Nucleus accumbens (tissue), 56 donors: Measurements from ENCODE around the gene S1PR2.
"Not testable (repeated sequence)": the region's sequence is repeated elsewhere in the genome, so short reads cannot be mapped to it uniquely, and the experiment has no call there.

ENCODE experiments used
- DNase-seq, 56 donors: peaks; one replicate each; lab custom pipeline; 2025; lab: John Stamatoyannopoulos, UW

Gene S1PR2

DNA sequence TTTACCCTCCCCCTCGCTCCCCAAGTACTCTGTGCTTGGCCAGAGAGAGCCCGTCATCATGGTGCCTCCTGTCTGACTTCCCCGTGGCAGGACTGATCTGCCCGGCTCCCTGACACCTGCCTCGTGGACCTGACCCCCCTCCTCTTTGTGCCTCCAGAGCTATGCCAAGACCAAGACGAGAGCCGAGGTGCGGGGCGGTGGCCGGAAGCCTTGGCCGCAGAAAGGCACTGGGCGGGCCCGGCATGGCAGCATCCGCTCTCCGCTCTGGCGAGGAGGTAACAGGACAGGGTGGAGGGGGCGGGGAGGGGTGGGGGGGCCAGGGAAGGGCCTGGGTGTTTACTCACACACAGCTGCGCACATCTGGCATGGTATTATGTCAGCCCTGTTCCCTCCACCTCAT is 25.4 kb upstream of the S1PR2 start:
- DNase-seq: no peak

DNA sequence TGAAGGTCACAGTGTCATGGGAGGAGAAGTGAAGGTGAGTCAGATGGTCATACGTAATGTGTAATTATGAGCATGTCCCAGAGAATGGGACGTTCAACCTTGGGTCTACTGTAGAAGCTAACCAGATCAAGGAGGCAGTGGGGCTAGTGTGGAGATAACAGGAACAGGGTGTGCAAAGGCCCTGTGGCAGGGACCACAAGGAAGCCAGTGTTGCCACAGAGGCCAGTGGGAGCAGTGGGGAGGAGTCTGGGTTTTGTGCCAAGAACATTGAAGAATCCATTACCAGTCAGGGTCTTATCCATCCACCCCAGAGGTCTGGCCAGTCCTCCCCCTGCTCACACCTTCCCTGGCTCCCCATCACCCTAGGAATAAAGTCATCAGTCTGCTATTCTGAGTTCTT is 24.2 kb upstream of the S1PR2 start:
- DNase-seq: no peak

DNA sequence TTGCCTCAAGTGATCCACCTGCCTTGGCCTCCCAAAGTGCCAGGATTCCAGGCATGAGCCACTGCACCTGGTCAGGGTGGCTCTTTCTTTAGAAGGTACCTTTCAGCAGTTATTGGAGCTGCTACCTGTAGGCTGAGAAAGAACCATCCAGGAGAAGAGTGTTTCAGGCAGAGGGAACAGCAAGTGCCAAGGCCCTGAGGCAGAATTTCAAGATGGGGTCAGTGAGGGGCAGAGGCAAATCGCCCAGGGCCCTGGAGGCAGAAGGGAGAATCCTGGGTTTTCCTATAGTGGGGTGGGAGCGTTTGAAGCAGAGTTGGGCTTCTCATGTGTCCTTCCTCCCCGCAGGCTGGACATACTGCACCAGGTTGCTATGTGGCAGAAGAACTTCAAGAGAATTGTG is 23.1 kb upstream of the S1PR2 start:
- no peak for DNase-seq

DNA sequence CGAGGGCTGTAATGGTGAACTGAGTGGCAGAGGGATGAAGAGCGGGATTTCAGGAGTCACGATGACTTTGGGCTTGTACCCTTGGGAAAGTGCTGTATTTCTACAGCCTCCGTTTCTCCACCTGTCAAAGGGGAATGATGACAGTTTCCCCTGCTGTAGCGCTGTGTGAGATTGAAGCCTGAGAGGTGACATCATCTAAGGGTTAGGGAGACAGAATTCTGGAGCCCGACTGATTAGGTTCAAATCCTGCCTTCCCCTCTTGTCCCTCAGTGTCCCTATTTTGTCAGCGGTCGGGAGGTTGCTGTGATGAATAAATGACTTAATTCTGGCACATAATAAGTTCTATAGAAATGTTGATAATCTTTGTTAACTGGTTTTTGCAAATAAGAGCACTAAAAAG is 21.6 kb upstream of the S1PR2 start:
- DNase-seq: no peak

DNA sequence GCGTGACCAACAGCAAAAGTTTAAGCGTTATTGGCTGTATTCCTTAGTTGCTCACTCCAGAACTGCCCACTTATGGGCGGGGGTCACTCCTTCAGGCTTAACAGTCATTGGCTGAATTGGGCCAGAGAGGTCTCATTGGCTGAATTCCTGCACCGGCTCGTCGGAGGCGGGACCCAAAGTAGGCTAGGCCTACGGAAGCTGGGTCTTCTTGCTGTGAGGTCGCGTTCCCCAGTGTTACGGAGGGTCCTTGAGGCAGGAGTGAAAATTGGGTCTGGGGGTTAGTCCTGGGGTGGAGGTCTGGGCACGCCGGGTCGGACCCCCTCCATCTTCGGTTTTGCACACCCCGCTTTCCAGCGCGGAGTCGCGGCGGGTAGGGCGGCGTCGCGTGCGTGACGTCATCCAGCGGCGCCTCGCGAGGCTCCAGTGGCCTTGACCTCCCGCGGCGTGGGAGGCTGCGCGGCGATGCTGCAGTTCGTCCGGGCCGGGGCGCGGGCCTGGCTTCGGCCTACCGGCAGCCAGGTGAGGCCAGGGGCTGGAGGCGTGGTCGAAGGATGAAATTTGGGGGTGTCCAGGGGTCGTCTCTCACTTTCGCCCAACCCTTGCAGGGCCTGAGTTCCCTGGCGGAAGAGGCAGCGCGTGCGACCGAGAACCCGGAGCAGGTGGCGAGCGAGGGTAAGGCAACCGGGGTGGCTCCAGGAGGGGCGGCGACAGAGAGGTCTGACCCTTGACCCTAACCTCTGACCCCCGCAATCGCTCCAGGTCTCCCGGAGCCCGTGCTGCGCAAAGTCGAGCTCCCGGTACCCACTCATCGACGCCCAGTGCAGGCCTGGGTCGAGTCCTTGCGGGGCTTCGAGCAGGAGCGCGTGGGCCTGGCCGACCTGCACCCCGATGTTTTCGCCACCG is 20.9 kb upstream of the S1PR2 start, which contains the start of gene MRPL4:
Gene MRPL4 (plus strand): TSS at position 423 of the 903 bp plus-strand sequence. CDS start 40 bp downstream, at position 463.
- DNase-seq: peak; percentile 72 to 99 (median 94)

DNA sequence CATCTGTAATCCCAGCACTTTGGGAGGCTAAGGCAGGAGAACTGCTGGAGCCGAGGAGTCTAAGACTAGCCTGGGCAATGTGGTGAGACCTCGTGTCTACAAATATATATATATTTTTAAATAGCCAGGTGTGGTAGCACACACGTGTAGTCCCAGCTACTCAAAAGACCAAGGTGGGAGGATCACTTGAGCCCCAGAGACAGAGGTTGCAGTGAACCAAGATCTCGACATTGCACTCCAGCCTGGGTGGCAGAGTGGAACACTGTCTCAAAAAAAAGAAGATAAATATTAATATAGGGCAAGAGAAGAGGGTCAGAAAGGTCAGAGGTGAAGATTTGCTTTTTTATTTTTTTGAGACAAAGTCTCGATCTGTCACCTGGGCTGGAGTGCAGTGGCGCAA is 15.4 kb upstream of the S1PR2 start:
- no peak for DNase-seq

DNA sequence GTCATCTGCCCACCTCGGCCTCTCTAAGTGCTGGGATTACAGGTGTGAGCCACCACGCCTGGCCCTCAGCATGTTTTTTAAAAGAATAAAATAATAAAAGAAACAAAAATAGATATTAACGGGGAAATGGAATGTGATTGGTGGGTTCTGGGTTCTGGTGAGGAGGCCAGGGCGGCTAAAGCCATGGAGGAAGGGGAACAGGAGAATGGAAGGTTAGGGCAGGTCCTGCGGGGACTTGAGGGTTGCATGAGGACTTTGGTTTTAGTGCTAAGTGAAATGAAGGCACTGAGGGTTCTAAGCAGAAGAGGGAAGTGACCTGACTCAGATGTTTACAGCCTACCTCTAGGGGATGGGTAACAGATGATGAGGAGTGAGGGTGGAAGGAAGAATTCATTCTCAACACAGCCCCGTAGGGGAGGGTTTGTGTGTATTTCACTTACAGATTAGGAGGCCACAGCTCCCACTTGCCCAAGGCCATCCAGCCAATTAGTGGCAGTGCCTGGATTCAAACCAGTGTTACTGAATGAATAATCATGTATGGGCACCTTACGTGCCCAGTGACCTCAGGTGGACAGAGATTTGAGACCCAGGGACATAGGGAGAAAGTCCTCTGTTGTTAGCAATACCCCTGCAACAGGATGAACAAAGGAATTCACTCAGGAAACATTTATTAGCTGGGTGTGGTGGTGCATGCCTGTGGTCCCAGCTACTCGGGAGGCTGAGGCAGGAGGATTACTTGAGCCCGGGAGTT is 14.2 kb upstream of the S1PR2 start:
- DNase-seq: no peak

DNA sequence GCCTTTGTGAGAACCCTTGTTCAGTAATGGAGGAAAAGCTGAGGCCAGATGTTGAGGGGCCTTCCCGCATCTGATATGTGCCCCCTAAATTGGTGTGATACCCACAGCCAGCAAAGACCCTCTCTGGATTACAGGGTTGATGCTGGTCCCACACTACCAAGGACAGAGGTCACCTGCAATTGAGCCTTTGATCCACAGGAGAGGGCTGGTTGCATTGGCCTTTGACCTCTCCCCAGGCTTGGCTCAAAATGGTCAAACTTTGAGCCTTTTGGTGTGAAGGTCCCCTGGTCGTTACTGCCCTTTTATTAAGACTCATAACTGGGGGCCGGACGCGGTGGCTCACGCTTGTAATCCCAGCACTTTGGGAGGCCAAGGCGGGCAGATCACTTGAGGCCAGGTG is 12.5 kb upstream of the S1PR2 start:
- DNase-seq: no peak

DNA sequence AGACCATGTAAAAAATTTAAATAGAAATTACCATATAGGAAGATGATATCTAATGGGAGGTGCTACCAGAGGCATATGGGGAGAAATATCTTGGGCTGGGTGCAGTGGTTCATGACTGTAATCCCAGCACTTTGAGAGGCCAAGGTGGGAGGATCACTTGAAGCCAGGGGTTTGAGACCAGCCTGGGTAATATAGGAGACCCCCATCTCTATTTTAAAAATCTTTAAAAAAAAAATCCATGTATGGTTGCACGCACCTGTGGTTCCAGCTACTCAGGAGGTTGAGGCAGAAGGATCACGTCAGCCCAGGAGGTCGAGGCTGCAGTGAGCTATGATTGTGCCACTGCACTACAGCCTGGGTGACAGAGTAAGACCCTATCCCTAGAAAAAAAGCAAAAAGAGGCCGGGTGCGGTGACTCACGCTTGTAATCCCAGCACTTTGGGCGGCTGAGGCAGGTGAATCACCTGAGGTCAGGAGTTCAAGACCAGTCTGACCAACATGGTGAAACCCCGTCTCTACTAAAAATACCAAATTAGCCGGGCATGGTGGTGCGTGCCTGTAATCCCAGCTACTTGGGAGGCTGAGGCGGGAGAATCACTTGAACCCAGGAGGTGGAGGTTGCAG is 10.8 kb upstream of the S1PR2 start:
- DNase-seq: not testable (repeated sequence)

DNA sequence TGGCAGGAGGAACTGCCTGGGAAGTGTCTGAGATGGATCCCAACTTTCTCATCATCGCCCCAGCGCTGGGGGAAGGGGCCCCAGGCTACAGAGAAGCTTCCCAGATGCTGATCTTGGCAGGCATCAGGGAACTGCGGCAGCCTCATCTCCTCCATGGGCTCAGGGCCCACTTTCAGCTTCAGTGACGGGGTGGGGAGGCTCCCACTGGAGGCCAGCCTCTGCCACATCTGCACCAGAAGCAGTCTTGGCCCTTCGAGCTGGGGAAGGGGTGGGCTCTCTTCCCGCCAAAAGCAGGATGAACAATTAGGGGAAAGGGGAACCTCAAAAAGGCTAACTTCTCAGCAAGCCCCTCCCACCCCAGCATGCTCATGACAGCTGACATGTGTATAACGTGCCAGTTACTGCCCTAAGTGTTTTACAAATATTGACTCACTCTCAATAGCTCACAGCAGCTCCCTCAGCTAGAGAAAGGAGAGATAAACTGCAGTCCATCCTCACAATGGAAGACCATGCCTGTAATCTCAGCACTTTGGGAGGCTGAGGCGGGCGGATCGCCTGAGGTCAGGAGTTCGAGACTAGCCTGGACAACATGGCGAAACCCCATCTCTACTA is 7.1 kb upstream of the S1PR2 start:
- no peak for DNase-seq

DNA sequence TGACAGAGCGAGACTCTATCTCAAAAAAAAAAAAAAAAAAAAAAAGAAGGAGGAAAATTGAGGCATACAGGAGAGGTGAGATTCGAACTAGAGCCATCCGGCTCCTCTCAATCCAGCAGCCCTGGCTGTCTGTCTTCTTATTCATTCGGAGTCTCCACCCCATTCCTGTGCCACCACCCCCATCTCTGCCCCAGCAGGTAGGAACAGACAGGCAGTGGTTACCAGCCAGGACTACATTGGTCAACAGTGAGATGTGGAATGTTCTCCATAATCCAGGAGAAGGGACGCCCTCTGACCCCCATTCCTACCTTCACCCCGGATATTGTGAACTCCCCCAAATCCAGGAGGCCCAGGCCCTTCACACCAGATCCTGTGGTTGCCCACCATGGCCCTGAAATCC is 6.6 kb upstream of the S1PR2 start:
- no peak for DNase-seq

DNA sequence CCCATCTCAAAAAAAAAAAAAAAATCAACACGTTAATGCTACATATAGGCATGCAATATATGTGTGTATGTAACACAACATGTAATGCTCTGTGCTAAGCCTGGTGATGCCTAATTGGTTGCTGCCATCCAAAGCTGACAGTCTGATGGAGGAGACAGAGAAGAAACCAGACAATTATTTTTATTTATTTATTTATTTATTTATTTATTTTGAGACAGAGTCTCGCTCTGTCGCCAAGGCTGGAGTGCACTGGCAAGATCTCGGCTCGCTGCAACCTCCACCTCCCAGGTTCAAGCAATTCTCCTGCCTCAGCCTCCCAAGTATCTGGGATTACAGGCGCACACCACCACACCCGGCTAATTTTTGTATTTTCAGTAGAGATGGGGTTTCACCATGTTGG is 4.3 kb upstream of the S1PR2 start:
- DNase-seq: not testable (repeated sequence)

DNA sequence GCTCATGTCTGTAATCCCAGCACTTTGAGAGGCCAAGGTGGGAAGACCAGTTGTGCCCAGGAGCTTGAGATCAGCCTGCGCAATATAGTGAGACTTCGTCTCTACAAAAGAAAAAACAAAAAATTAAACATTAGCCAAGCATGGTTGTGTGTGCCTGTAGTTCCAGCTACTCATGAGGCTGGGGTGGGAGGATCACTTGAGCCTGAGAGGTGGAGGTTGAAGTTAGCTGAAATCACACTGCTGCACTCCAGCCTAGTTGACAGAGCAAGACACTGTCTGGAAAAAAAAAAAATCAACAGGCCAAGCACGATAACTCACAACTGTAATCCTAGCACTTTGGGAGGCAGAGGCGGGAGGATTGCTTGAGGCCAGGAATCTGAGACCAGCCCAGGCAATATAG is 3.9 kb upstream of the S1PR2 start:
- no peak for DNase-seq

DNA sequence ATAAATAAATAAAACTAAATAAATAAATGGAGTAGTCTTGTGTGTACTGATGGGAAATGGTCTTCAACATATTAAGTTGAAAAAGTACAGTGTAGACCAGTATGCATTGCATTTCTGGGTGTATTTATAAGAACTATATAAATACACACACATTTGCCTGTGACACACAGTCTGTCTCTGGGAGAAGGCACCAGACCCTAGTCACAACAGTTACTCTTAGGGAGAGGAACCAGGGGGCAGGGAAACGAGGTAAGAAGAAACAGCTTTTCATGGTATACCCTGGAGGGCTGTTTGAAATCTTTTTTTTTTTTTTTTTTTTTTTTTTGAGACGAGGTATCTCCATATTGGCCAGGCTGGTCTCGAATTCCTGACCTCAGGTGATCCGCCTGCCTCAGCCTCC is 2.8 kb upstream of the S1PR2 start:
- no peak for DNase-seq

DNA sequence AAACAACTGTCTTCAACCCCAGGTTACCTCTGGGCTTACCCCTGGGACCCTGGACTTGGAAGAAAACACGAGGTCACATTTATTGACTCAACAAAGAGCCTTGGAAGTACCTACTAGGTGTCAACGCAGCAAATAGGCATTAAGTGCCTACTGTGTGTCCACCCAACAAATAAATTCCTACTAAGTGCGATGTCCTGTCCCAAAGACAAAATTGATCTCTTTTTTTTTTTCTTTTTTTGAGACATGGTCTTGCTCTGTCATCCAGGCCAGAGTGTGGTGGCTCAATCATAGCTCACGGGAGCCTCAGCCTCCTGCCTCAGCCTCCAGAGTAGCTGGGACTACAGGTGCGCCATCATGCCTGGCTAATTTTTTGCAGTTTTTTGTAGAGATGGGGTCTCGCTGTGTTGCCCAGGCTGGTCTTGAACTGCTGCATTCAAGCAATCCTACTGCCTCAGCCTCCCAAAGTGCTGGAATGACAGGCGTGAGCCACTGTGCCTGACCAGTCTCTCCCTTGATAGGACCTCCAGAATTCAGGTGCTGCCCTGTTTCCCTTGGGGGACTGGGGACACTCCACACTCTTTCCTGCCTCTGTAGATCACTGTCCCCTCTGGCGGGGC is 589 bp upstream of the S1PR2 start:
- DNase-seq: no peak

DNA sequence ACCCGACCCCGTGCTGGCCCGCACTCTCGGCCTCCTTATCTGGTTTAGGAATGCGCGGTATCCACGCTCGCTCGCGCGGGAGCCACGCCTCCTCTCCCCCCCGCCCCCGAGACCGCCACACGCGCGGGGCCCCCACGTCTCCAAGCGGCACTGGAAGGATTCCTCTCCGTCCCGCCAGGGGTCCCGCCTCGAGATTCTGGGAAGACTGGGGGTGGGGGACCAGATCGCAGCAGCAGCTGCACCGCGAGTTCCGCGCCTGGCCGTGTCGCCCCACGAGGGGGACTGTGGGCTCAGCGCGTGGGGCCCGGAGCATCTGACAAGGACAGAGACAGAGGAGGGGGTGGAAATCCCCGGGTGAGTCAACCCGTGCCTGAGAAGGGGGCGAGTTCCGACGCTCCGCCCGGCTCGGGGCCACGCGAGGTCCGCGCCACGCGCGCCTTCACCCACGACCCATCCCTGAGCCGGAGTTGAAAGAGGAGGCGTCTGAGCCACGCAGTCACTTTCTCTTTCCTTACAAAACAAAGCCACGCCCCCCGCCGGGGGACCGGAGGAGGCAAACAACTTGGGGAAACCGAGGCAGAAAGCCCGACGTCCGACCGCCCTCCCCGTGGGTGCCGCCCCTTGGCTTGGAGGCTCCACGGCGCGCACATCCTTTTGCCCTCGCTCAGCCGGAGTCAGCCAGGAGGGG is 814 bp downstream of the S1PR2 start:
- DNase-seq: peak in 16 of 56 donors; percentile 5 to 67 (median 28)

DNA sequence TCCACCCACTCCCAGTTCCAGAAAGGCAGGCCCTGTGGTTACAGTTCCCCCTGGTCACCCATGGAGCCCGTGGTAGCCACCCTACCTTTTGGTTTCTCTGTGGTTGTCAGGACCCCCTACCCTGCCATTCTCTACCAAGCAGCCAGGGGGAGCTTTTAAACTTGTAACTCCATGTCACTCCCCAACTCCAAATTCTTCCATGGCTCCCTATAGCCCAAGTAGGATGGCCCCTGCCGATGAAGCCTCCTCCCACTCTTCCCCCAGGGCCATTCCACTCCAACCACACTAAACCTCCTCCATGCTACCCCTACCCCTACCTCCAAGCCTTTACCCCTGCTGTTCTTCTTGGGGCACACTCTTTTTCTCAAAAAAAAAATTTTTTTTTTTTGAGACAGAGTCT is 2.2 kb downstream of the S1PR2 start:
- DNase-seq: no peak

DNA sequence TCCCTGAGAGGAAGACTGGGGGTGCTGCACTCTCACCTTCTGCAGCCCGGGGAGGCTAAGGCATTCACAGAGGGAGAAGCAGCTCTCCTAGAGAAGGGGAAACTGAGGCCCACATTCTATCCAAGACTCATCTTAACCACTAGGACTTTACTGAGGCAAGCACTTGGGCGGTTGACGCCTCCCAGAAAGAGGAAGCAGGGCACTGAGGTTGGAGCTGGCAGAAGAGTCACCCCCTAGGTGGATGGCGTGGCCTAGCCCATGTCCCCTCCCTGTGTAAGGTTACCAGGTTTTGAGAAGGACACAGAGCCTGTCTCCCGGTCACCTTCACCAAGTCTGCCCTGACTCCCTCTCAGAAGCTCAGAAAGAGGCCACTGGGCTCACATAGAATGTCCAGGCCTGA is 2.7 kb downstream of the S1PR2 start:
- DNase-seq: no peak

DNA sequence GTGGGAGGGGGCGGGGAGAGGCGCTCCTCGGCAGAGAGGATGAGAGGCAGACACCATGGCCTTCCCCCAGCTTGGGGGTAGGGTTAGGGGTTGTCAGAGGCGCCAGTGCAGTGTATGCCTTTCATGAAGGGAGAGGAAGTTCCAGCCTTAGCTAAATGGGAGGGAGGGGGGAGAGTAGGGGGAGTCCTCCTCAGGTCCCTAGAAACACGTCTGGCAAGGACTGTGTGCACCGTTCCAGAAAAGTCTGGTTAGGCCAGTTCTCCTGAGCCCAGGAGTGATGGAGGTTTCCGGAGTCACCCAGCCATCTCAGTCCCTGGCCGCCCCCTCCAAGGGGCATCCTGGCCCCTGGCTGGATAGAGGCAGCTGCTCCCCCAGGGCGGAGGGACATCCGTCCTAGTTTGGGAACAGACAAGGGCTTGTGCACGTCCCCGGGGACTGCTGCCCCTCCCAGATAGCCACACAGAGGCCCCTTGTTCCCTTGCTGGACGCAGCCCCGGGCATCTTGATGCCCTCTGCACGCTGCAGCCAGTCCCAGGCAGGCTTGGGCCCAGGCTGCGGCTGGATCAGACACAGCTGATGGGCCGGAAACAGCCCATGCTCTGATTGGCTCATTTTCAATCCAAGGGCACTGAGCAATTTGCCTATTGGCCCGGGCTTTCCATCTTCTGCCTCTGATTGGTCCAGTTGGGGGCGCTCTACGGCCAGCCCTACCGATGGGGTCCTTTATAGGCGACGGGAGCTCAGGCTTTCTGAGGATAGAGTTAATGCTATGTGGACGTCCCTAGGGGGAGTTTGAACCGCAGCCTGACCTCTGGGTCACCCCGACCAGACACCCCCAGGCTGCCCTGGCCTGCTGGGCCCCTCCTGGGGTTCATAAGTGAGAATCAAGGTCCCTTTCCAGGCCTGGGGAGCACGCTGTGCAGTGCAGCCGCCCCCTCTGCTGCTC is 3.8 kb downstream of the S1PR2 start:
- DNase-seq: peak in 55 of 56 donors; percentile 10 to 98 (median 90)
